ENCODE data around the gene PRKAG2.

DNA sequence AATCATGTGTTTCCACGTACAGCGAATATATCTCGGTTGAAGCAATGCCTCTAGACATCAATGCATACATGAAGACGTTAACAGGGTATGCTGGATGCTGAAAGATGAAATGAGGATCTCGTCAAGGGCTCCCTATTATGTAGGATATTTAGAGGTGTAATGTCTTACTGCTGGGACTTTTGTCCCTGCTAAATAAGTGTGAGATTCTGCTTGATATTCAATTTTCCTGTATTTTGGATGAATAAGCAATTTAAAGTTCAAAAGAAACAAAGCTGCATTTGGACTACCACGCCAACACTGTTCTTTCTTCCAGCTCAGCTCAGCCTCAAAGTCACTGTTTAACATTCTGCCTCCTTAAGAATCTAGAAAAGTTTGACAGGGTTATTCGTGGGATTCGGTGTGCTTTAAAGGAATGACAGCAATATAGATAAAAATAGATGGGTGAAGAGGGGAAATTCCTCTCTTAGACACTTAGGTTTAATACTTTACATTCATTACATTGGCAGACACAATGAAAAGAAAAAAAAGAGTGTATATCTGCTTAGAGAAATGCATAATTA lies 247.1 kb downstream of the PRKAG2 start:
- TF ChIP-seq, protein P1, sequence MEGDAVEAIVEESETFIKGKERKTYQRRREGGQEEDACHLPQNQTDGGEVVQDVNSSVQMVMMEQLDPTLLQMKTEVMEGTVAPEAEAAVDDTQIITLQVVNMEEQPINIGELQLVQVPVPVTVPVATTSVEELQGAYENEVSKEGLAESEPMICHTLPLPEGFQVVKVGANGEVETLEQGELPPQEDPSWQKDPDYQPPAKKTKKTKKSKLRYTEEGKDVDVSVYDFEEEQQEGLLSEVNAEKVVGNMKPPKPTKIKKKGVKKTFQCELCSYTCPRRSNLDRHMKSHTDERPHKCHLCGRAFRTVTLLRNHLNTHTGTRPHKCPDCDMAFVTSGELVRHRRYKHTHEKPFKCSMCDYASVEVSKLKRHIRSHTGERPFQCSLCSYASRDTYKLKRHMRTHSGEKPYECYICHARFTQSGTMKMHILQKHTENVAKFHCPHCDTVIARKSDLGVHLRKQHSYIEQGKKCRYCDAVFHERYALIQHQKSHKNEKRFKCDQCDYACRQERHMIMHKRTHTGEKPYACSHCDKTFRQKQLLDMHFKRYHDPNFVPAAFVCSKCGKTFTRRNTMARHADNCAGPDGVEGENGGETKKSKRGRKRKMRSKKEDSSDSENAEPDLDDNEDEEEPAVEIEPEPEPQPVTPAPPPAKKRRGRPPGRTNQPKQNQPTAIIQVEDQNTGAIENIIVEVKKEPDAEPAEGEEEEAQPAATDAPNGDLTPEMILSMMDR (conservative IDR thresholded peaks at IDR 0.05 in 1 of 2, IDR thresholded peaks at IDR 0.05 in 1 of 2; ENCODE audit: extremely low read depth in 1 of 2, insufficient read depth in 1 of 2, low read depth in 1 of 2, low read length in 2 of 2) = no peak
- TF ChIP-seq EZH2 (IDR thresholded peaks at IDR 0.05; ENCODE audit: borderline replicate concordance, low read length) = no peak

All from mammary epithelial cell (primary cell).